ENCODE results near the gene PARK7. TPM values are rescaled to one million over a fixed set of nuclear protein-coding genes. Genes with fewer than 3 reads are reported as not detected.

Gene PARK7
- total RNA-seq, 3 donors from 2014 or later (not counting 1 experiment from before 2014, with no cell fraction given), result 120 to 127 (median 127) TPM

GRCh38 chr1:7993593-7994479 lies 32.3 kb downstream of the PARK7 start:
- H3K9me3 Mint-ChIP-seq, result peaks cover 7% of the 10 kb centered on the region in 2 donors
- no peaks in the 10 kb centered on the region for H3K36me3 Mint-ChIP-seq
- Histone ChIP-seq H3K36me3 (ENCODE audit: control insufficient read depth, insufficient read depth, low read length) (no peaks in the 10 kb centered on the region), H3K4me3 (ENCODE audit: low read length) (no peak overlapping the region), H3K27ac (ENCODE audit: low read length) (no peak overlapping the region), H3K9me3 (ENCODE audit: control insufficient read depth, insufficient read depth, low read length) (peaks cover 7% of the 10 kb centered on the region), H3K4me1 (ENCODE audit: control insufficient read depth, insufficient read depth, low read length) (peaks cover 4% of the 10 kb centered on the region), H3K27me3 (ENCODE audit: control insufficient read depth, insufficient read depth, low read length) (no peaks in the 10 kb centered on the region)
- intact Hi-C loops (cut with micrococcal nuclease), result no loop called here
- H3K4me3 Mint-ChIP-seq, result no peak overlapping the region
- ATAC-seq (no peak), DNase-seq (no peak)
- WGBS (ENCODE audit: insufficient coverage), result 80% methylated on average over 17 of the region's 19 CpGs
- no peaks in the 10 kb centered on the region for H3K27me3 Mint-ChIP-seq (ENCODE audit: low read depth in 2 of 2)
- no peak overlapping the region for H3K27ac Mint-ChIP-seq
- peaks cover 0 to 11% of the 10 kb centered on the region in 2 donors for H3K4me1 Mint-ChIP-seq
- TF ChIP-seq, protein P1, sequence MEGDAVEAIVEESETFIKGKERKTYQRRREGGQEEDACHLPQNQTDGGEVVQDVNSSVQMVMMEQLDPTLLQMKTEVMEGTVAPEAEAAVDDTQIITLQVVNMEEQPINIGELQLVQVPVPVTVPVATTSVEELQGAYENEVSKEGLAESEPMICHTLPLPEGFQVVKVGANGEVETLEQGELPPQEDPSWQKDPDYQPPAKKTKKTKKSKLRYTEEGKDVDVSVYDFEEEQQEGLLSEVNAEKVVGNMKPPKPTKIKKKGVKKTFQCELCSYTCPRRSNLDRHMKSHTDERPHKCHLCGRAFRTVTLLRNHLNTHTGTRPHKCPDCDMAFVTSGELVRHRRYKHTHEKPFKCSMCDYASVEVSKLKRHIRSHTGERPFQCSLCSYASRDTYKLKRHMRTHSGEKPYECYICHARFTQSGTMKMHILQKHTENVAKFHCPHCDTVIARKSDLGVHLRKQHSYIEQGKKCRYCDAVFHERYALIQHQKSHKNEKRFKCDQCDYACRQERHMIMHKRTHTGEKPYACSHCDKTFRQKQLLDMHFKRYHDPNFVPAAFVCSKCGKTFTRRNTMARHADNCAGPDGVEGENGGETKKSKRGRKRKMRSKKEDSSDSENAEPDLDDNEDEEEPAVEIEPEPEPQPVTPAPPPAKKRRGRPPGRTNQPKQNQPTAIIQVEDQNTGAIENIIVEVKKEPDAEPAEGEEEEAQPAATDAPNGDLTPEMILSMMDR (IDR thresholded peaks at IDR 0.05), result no peak

GRCh38 chr1:7994827-7995226 lies 33.3 kb downstream of the PARK7 start:
- intact Hi-C loops (cut with micrococcal nuclease), result no loop called here
- no peak overlapping the region for H3K4me3 Mint-ChIP-seq
- no CpG with 5 or more reads among the region's 1 CpG for WGBS (ENCODE audit: insufficient coverage)

DNA sequence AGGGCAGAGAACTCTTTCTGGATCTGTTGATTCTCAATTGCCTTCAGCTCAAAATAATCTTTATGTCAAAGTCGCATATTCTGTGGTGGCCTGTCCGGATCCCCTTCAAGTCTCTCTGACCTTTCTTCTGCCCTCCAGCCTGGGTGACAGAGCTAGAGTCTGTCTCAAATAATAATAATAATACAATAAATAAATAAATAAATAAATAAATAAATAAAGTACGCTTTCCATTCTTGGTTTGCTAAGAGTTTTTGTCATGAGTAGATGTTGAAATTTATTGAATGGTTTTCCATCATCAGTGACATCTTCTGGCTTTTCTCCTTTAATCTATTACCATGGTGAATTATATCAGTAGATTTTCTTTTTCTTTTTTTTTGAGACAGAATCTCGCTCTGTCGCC lies 33.9 kb downstream of the PARK7 start:
- Histone ChIP-seq H3K4me1 (ENCODE audit: control insufficient read depth, insufficient read depth, low read length) (no peaks in the 10 kb centered on the region), H3K4me3 (ENCODE audit: low read length) (no peak overlapping the region), H3K9me3 (ENCODE audit: control insufficient read depth, insufficient read depth, low read length) (peaks cover under 1% of the 10 kb centered on the region), H3K27ac (ENCODE audit: low read length) (no peak overlapping the region), H3K27me3 (ENCODE audit: control insufficient read depth, insufficient read depth, low read length) (no peaks in the 10 kb centered on the region), H3K36me3 (ENCODE audit: control insufficient read depth, insufficient read depth, low read length) (no peaks in the 10 kb centered on the region)
- WGBS (ENCODE audit: insufficient coverage), result 100% methylated on average over 2 of the region's 5 CpGs
- no peaks in the 10 kb centered on the region for H3K36me3 Mint-ChIP-seq
- TF ChIP-seq, protein P1 (IDR thresholded peaks at IDR 0.05), result no peak
- peaks cover 0 to 4% of the 10 kb centered on the region in 2 donors for H3K4me1 Mint-ChIP-seq
- no peak for DNase-seq
- no peak for ATAC-seq
- H3K27ac Mint-ChIP-seq, result no peak overlapping the region
- H3K4me3 Mint-ChIP-seq, result no peak overlapping the region
- H3K9me3 Mint-ChIP-seq, result peaks cover 2% of the 10 kb centered on the region in 2 donors
- H3K27me3 Mint-ChIP-seq (ENCODE audit: low read depth in 2 of 2), result no peaks in the 10 kb centered on the region
- intact Hi-C loops (cut with micrococcal nuclease), result no loop called here

More at GRCh38 chr1:7994827-7995226, 33.3 kb downstream of the PARK7 start:
- no peak overlapping the region for H3K4me3 ChIP-seq (ENCODE audit: low read length)
- DNase-seq, result no peak
- Mint-ChIP-seq H3K36me3 (no peaks in the 10 kb centered on the region), H3K27ac (no peak overlapping the region), H3K9me3 (peaks cover 7% of the 10 kb centered on the region in 2 donors), H3K4me1 (peaks cover 0 to 10% of the 10 kb centered on the region in 2 donors), H3K27me3 (ENCODE audit: low read depth in 2 of 2) (no peaks in the 10 kb centered on the region)
- H3K9me3 ChIP-seq (ENCODE audit: control insufficient read depth, insufficient read depth, low read length), result peaks cover 6% of the 10 kb centered on the region
- no peak for ATAC-seq
- H3K36me3 ChIP-seq (ENCODE audit: control insufficient read depth, insufficient read depth, low read length), result no peaks in the 10 kb centered on the region
- no peaks in the 10 kb centered on the region for H3K27me3 ChIP-seq (ENCODE audit: control insufficient read depth, insufficient read depth, low read length)
- H3K27ac ChIP-seq (ENCODE audit: low read length), result no peak overlapping the region
- H3K4me1 ChIP-seq (ENCODE audit: control insufficient read depth, insufficient read depth, low read length), result peaks cover 1% of the 10 kb centered on the region
- TF ChIP-seq, protein P1 (IDR thresholded peaks at IDR 0.05), result no peak
